ENCODE measurements around the gene TMEM203. TPM values are rescaled to one million over a fixed set of nuclear protein-coding genes. Genes with fewer than 3 reads are reported as not detected.

Gene TMEM203
- total and polyA plus RNA-seq, 4 donors, result 19.9 to 27.5 (median 21.5) TPM

DNA sequence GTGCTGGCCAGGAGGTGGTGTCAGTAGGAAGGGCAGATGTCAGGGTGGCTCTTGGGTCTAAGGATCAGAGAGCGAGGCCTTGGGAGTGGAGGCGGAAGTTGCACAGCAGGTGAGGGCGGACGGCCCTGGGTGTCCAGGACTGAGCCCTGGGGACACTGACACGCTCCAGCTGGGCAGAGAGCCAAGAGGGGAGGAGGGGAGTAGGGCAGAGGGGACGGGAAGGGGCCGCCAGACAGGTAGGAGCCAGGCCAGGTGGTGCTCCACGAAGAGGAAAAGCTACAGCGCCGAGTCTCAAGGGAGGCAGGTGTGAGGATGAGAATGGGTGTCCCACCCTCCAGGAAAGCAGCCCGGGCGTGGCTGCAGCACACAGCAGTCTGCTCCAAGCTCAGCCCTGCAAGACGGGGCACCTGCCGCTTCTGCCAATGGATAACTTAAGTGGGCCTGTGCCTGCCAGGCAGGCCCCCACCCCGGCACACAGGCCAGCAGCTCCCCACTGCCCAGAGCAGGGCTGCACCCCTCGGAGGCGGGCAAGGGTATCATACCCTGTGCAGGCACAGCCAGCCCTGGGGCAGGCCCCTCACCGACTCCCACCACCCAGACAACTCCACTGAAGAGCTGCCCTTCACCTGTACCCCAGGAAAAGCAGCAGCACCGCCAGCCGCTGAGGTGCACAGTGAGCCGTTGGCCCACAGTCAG, 9.8 kb downstream of the TMEM203 start:
- H3K4me3 ChIP-seq (ENCODE audit: low read depth in 1 of 3, low read length in 3 of 3), result peak overlapping the region in 2 of 3 donors; percentile 11 to 28
- WGBS, result 56% methylated on average over 21 of the region's 21 CpGs
- no peak overlapping the region for H3K9ac ChIP-seq (ENCODE audit: low read depth in 1 of 2, low read length in 2 of 2)
- H3K27me3 ChIP-seq (ENCODE audit: control insufficient read depth in 4 of 4, insufficient read depth in 4 of 4, low read length in 3 of 4), result no peaks in the 10 kb centered on the region
- H3K4me1 ChIP-seq (ENCODE audit: control insufficient read depth in 4 of 4, insufficient read depth in 4 of 4, low read length in 3 of 4), result peaks cover 21 to 67% (median 50%) of the 10 kb centered on the region in 4 donors
- H3K9me3 ChIP-seq (ENCODE audit: control insufficient read depth in 4 of 4, low read length in 3 of 4), result no peaks in the 10 kb centered on the region
- peak overlapping the region in 1 of 2 donors; percentile 41 for H3K27ac ChIP-seq (ENCODE audit: low read depth in 1 of 2, low read length in 2 of 2)
- peaks cover 0 to 12% (median 3%) of the 10 kb centered on the region in 4 donors for H3K36me3 ChIP-seq (ENCODE audit: control insufficient read depth in 4 of 4, insufficient read depth in 3 of 4, low read depth in 1 of 4, low read length in 3 of 4)
- TF ChIP-seq JUND (IDR thresholded peaks at IDR 0.05) (no peak), REST (IDR thresholded peaks at IDR 0.05) (no peak), RXRA (IDR thresholded peaks at IDR 0.05) (peak in 1 of 2 donors; percentile 53), GABPA (IDR thresholded peaks at IDR 0.05 in 1 of 2, conservative IDR thresholded peaks at IDR 0.05 in 1 of 2) (peak in 1 of 2 donors; percentile 21), YY1 (IDR thresholded peaks at IDR 0.05) (no peak), ZBTB33 (IDR thresholded peaks at IDR 0.05) (no peak), HNF4G (IDR thresholded peaks at IDR 0.05) (no peak), TAF1 (conservative IDR thresholded peaks at IDR 0.05) (no peak), EGR1 (IDR thresholded peaks at IDR 0.05; ENCODE audit: low read depth in 2 of 2) (no peak), FOXA2 (IDR thresholded peaks at IDR 0.05) (no peak), FOXA1 (IDR thresholded peaks at IDR 0.05) (no peak), NR2F2 (IDR thresholded peaks at IDR 0.05) (no peak), RAD21 (IDR thresholded peaks at IDR 0.05) (no peak), HNF4A (conservative IDR thresholded peaks at IDR 0.05) (peak in 1 of 2 donors; percentile 59), SP1 (IDR thresholded peaks at IDR 0.05) (no peak)
- TF ChIP-seq, protein P1, sequence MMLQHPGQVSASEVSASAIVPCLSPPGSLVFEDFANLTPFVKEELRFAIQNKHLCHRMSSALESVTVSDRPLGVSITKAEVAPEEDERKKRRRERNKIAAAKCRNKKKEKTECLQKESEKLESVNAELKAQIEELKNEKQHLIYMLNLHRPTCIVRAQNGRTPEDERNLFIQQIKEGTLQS (IDR thresholded peaks at IDR 0.05), result no peak
- TF ChIP-seq, protein P2, sequence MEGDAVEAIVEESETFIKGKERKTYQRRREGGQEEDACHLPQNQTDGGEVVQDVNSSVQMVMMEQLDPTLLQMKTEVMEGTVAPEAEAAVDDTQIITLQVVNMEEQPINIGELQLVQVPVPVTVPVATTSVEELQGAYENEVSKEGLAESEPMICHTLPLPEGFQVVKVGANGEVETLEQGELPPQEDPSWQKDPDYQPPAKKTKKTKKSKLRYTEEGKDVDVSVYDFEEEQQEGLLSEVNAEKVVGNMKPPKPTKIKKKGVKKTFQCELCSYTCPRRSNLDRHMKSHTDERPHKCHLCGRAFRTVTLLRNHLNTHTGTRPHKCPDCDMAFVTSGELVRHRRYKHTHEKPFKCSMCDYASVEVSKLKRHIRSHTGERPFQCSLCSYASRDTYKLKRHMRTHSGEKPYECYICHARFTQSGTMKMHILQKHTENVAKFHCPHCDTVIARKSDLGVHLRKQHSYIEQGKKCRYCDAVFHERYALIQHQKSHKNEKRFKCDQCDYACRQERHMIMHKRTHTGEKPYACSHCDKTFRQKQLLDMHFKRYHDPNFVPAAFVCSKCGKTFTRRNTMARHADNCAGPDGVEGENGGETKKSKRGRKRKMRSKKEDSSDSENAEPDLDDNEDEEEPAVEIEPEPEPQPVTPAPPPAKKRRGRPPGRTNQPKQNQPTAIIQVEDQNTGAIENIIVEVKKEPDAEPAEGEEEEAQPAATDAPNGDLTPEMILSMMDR (IDR thresholded peaks at IDR 0.05; ENCODE audit: low read depth, low read length, missing input control), result no peak
- TF ChIP-seq, protein P3, sequence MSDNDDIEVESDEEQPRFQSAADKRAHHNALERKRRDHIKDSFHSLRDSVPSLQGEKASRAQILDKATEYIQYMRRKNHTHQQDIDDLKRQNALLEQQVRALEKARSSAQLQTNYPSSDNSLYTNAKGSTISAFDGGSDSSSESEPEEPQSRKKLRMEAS (IDR thresholded peaks at IDR 0.05), result no peak
- DNase-seq (ENCODE audit: low spot score), result peak; percentile 56
